GM12892 (cell line): ENCODE measurements around the gene ZCCHC8.

Experiments used
- POLR2A ChIP-seq: IDR thresholded peaks from 2 replicates; pipeline ENCODE4 v1.6.1; 2011; ENCODE audit warnings: low read depth, low read length, control low read depth
- POLR2AphosphoS5 ChIP-seq: IDR thresholded peaks from 2 replicates; pipeline ENCODE4 v1.6.1; 2011; ENCODE audit warnings: low read depth, low read length, control low read depth

- TF ChIP-seq POLR2AphosphoS5 (no peak), POLR2A (no peak)
Observed at GRCh38 chr12:122452701-122453285, 47.9 kb downstream of the ZCCHC8 start.
